ENCODE data around the gene MYDGF. TPM values are rescaled to one million over a fixed set of nuclear protein-coding genes. Genes with fewer than 3 reads are reported as not detected.

MYDGF gene
- total and polyA plus RNA-seq, 9 of the 15 experiments (the other 6 are each of a cell fraction or from before 2014, with no cell fraction given), result 4.2 to 141 (median 82.1) TPM

DNA sequence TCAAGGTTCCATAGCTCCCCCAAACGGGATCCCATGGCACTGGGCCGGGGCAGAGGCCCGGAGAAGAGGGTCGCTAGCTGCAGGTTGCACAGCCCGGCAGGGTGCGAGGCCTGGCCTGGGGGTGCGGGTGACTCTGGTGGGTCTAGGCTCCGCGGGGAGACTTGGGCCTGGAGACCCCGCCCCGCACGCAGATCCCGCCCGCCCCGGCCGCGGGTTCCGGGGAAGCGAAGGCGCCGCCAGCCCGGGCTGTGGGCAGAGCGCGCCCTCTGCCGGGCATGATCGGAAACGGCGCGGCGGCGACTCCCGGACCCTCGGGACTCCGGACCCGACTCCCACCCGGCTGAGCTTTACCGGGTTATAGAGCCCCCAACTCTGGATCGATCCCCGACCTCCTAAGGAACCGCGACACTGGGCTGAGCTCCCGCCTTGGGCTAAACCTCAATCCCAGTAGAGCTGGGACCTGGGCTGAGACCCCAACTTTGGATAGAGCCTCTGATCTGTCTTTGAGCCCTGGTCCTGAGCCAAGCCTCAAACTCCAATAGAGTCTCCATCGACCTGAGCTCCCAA, 33.9 kb downstream of the MYDGF start (continued):
- TF ChIP-seq, protein P1, sequence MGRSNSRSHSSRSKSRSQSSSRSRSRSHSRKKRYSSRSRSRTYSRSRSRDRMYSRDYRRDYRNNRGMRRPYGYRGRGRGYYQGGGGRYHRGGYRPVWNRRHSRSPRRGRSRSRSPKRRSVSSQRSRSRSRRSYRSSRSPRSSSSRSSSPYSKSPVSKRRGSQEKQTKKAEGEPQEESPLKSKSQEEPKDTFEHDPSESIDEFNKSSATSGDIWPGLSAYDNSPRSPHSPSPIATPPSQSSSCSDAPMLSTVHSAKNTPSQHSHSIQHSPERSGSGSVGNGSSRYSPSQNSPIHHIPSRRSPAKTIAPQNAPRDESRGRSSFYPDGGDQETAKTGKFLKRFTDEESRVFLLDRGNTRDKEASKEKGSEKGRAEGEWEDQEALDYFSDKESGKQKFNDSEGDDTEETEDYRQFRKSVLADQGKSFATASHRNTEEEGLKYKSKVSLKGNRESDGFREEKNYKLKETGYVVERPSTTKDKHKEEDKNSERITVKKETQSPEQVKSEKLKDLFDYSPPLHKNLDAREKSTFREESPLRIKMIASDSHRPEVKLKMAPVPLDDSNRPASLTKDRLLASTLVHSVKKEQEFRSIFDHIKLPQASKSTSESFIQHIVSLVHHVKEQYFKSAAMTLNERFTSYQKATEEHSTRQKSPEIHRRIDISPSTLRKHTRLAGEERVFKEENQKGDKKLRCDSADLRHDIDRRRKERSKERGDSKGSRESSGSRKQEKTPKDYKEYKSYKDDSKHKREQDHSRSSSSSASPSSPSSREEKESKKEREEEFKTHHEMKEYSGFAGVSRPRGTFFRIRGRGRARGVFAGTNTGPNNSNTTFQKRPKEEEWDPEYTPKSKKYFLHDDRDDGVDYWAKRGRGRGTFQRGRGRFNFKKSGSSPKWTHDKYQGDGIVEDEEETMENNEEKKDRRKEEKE (IDR thresholded peaks at IDR 0.05; ENCODE audit: borderline replicate concordance in 1 of 2, control insufficient read depth in 1 of 2, low read depth in 2 of 2, low read length in 1 of 2), result no peak
- peak; percentile 60; the same call in 1 of the 2 replicates for TF ChIP-seq SMC3 (conservative IDR thresholded peaks at IDR 0.05; ENCODE audit: insufficient read depth, low read depth, low read length)
- no peak for TF ChIP-seq ZNF24 (IDR thresholded peaks at IDR 0.05)
- TF ChIP-seq KLF16 (IDR thresholded peaks at IDR 0.05), result 0 out of 2 replicates have a peak, but pooled peaks have one; percentile 26
- TF ChIP-seq, protein P2, sequence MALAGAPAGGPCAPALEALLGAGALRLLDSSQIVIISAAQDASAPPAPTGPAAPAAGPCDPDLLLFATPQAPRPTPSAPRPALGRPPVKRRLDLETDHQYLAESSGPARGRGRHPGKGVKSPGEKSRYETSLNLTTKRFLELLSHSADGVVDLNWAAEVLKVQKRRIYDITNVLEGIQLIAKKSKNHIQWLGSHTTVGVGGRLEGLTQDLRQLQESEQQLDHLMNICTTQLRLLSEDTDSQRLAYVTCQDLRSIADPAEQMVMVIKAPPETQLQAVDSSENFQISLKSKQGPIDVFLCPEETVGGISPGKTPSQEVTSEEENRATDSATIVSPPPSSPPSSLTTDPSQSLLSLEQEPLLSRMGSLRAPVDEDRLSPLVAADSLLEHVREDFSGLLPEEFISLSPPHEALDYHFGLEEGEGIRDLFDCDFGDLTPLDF (CRISPR knock-in tag; IDR thresholded peaks at IDR 0.05), result no peak
- TF ChIP-seq ZNF766 (CRISPR knock-in tag; conservative IDR thresholded peaks at IDR 0.05), result no peak
- TF ChIP-seq, protein P3, sequence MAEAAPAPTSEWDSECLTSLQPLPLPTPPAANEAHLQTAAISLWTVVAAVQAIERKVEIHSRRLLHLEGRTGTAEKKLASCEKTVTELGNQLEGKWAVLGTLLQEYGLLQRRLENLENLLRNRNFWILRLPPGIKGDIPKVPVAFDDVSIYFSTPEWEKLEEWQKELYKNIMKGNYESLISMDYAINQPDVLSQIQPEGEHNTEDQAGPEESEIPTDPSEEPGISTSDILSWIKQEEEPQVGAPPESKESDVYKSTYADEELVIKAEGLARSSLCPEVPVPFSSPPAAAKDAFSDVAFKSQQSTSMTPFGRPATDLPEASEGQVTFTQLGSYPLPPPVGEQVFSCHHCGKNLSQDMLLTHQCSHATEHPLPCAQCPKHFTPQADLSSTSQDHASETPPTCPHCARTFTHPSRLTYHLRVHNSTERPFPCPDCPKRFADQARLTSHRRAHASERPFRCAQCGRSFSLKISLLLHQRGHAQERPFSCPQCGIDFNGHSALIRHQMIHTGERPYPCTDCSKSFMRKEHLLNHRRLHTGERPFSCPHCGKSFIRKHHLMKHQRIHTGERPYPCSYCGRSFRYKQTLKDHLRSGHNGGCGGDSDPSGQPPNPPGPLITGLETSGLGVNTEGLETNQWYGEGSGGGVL (CRISPR knock-in tag; IDR thresholded peaks at IDR 0.05), result no peak
- TF ChIP-seq, protein P4, sequence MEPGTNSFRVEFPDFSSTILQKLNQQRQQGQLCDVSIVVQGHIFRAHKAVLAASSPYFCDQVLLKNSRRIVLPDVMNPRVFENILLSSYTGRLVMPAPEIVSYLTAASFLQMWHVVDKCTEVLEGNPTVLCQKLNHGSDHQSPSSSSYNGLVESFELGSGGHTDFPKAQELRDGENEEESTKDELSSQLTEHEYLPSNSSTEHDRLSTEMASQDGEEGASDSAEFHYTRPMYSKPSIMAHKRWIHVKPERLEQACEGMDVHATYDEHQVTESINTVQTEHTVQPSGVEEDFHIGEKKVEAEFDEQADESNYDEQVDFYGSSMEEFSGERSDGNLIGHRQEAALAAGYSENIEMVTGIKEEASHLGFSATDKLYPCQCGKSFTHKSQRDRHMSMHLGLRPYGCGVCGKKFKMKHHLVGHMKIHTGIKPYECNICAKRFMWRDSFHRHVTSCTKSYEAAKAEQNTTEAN (CRISPR knock-in tag; IDR thresholded peaks at IDR 0.05), result 0 out of 2 replicates have a peak, but pooled peaks have one; percentile 49
- no peak for TF ChIP-seq NFRKB (IDR thresholded peaks at IDR 0.05; ENCODE audit: low read depth)
- 0 out of 2 replicates have a peak, but pooled peaks have one; percentile 38 for TF ChIP-seq GABPB1 (CRISPR knock-in tag; IDR thresholded peaks at IDR 0.05)
- TF ChIP-seq, protein P5, sequence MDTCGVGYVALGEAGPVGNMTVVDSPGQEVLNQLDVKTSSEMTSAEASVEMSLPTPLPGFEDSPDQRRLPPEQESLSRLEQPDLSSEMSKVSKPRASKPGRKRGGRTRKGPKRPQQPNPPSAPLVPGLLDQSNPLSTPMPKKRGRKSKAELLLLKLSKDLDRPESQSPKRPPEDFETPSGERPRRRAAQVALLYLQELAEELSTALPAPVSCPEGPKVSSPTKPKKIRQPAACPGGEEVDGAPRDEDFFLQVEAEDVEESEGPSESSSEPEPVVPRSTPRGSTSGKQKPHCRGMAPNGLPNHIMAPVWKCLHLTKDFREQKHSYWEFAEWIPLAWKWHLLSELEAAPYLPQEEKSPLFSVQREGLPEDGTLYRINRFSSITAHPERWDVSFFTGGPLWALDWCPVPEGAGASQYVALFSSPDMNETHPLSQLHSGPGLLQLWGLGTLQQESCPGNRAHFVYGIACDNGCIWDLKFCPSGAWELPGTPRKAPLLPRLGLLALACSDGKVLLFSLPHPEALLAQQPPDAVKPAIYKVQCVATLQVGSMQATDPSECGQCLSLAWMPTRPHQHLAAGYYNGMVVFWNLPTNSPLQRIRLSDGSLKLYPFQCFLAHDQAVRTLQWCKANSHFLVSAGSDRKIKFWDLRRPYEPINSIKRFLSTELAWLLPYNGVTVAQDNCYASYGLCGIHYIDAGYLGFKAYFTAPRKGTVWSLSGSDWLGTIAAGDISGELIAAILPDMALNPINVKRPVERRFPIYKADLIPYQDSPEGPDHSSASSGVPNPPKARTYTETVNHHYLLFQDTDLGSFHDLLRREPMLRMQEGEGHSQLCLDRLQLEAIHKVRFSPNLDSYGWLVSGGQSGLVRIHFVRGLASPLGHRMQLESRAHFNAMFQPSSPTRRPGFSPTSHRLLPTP (IDR thresholded peaks at IDR 0.05; ENCODE audit: borderline replicate concordance, extremely low read depth, insufficient read length), result no peak
- TF ChIP-seq CAMTA2 (CRISPR knock-in tag; conservative IDR thresholded peaks at IDR 0.05), result no peak
- peak; percentile 53 for TF ChIP-seq HMGN3 (IDR thresholded peaks at IDR 0.05; ENCODE audit: borderline replicate concordance, extremely low read depth, insufficient read length, low read depth, low read length)
- no peak for TF ChIP-seq ZKSCAN1 (IDR thresholded peaks at IDR 0.05; ENCODE audit: low read depth, low read length)
- TF ChIP-seq BDP1 (IDR thresholded peaks at IDR 0.05; ENCODE audit: insufficient read depth, insufficient read length), result no peak
- no peak for TF ChIP-seq ZKSCAN3 (CRISPR knock-in tag; IDR thresholded peaks at IDR 0.05)

Measured in K562 (cell line).